Stomach (tissue), 4 donors: ENCODE measurements around the gene MRPL33.

Experiments
- CTCF ChIP-seq, 7 experiments: fragments of 450-650 bp in 4 of 7; fragments of 200-600 bp in 3 of 7; sonication (generic) in 3 of 7; IDR thresholded peaks; one replicate each; pipeline ENCODE4 v1.5.1; 2016 to 2019; ENCODE audit warnings: antibody characterized with exemption in 7 of 7, control low read depth in 2 of 7, mild to moderate bottlenecking in 1 of 7
- POLR2A ChIP-seq, 4 donors: fragments of 450-650 bp; IDR thresholded peaks; one replicate each; pipeline ENCODE4 v1.6.1; 2016; ENCODE audit warnings: antibody characterized with exemption in 4 of 4, control low read depth in 2 of 4, mild to moderate bottlenecking in 1 of 4, moderate library complexity in 1 of 4

GRCh38 chr2:27790796-27791195, 19.3 kb downstream of the MRPL33 start:
- TF ChIP-seq POLR2A (IDR thresholded peaks at IDR 0.05), result no peak
- TF ChIP-seq CTCF (IDR thresholded peaks at IDR 0.05), result no peak
